Measurements from ENCODE around the gene KLF6. TPM values are rescaled to one million over a fixed set of nuclear protein-coding genes. Genes with fewer than 3 reads are reported as not detected.

Gene KLF6
- total and polyA plus RNA-seq, 9 of the 15 experiments (the other 6 are each of a cell fraction or from before 2014, with no cell fraction given) = 3.2 to 23.9 (median 8.0) TPM

DNA sequence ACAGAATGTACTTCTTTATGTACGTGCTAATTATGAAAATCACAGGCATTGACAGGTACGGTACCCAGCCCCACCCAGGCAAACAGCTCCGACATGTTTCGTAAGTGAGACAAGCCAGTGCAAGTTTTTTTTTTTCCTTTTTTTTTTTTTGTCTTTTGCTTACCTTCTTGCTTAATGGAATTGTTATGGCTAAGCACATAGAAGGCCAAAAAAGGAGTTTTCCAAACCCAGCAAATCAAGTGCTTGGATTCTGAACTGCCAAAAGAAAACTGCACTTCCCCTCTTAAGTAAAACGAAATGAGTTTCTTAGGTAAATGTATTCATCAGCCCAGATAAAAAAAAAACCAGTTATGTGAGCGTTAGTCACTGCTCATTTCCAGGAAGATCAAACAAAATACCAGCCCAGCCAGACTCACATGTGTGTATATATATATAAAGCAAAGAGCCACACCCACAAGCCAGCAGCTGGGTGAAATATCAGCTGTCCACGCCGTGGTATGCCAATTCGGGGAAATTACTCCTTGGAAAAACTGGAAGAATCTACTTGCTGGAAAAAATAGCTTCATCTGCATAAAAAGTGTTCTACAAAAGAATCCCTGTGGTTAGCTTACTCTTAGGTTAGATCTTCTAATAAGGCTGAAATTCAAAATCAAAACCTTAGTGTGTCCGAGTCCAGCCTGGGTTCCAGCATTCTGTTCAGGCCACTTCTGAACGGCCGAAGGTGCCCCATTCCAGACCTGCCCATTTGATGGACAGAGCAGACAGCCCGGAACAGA is 8.0 kb downstream of the KLF6 start (continued):
- no peak for TF ChIP-seq NCOA2 (IDR thresholded peaks at IDR 0.05; ENCODE audit: partially characterized antibody in 2 of 2)
- no peak for TF ChIP-seq FOXJ3 (CRISPR knock-in tag; IDR thresholded peaks at IDR 0.05)
- TF ChIP-seq, protein P1, sequence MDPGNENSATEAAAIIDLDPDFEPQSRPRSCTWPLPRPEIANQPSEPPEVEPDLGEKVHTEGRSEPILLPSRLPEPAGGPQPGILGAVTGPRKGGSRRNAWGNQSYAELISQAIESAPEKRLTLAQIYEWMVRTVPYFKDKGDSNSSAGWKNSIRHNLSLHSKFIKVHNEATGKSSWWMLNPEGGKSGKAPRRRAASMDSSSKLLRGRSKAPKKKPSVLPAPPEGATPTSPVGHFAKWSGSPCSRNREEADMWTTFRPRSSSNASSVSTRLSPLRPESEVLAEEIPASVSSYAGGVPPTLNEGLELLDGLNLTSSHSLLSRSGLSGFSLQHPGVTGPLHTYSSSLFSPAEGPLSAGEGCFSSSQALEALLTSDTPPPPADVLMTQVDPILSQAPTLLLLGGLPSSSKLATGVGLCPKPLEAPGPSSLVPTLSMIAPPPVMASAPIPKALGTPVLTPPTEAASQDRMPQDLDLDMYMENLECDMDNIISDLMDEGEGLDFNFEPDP (CRISPR knock-in tag; IDR thresholded peaks at IDR 0.05) = no peak
- no peak for TF ChIP-seq SNIP1 (IDR thresholded peaks at IDR 0.05; ENCODE audit: low read depth)
- TF ChIP-seq JUN (IDR thresholded peaks at IDR 0.05; ENCODE audit: borderline replicate concordance, low read depth, low read length) = peak; percentile 8; the same call in 1 of the 2 replicates
- TF ChIP-seq JUN (CRISPR knock-in tag; IDR thresholded peaks at IDR 0.05; ENCODE audit: borderline replicate concordance) = no peak
- no peak for TF ChIP-seq ESRRB (CRISPR knock-in tag; IDR thresholded peaks at IDR 0.05; ENCODE audit: borderline replicate concordance)
- no peak for TF ChIP-seq MCM7 (IDR thresholded peaks at IDR 0.05)
- TF ChIP-seq DMBX1 (CRISPR knock-in tag; IDR thresholded peaks at IDR 0.05; ENCODE audit: borderline replicate concordance) = no peak
- no peak for TF ChIP-seq RAD51 (IDR thresholded peaks at IDR 0.05; ENCODE audit: borderline replicate concordance, low read depth)
- TF ChIP-seq FOSL1 (tag; conservative IDR thresholded peaks at IDR 0.05) = peak; percentile 57
- TF ChIP-seq, protein P2, sequence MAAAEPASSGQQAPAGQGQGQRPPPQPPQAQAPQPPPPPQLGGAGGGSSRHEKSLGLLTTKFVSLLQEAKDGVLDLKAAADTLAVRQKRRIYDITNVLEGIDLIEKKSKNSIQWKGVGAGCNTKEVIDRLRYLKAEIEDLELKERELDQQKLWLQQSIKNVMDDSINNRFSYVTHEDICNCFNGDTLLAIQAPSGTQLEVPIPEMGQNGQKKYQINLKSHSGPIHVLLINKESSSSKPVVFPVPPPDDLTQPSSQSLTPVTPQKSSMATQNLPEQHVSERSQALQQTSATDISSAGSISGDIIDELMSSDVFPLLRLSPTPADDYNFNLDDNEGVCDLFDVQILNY (CRISPR knock-in tag; IDR thresholded peaks at IDR 0.05) = no peak
- TF ChIP-seq, protein P3, sequence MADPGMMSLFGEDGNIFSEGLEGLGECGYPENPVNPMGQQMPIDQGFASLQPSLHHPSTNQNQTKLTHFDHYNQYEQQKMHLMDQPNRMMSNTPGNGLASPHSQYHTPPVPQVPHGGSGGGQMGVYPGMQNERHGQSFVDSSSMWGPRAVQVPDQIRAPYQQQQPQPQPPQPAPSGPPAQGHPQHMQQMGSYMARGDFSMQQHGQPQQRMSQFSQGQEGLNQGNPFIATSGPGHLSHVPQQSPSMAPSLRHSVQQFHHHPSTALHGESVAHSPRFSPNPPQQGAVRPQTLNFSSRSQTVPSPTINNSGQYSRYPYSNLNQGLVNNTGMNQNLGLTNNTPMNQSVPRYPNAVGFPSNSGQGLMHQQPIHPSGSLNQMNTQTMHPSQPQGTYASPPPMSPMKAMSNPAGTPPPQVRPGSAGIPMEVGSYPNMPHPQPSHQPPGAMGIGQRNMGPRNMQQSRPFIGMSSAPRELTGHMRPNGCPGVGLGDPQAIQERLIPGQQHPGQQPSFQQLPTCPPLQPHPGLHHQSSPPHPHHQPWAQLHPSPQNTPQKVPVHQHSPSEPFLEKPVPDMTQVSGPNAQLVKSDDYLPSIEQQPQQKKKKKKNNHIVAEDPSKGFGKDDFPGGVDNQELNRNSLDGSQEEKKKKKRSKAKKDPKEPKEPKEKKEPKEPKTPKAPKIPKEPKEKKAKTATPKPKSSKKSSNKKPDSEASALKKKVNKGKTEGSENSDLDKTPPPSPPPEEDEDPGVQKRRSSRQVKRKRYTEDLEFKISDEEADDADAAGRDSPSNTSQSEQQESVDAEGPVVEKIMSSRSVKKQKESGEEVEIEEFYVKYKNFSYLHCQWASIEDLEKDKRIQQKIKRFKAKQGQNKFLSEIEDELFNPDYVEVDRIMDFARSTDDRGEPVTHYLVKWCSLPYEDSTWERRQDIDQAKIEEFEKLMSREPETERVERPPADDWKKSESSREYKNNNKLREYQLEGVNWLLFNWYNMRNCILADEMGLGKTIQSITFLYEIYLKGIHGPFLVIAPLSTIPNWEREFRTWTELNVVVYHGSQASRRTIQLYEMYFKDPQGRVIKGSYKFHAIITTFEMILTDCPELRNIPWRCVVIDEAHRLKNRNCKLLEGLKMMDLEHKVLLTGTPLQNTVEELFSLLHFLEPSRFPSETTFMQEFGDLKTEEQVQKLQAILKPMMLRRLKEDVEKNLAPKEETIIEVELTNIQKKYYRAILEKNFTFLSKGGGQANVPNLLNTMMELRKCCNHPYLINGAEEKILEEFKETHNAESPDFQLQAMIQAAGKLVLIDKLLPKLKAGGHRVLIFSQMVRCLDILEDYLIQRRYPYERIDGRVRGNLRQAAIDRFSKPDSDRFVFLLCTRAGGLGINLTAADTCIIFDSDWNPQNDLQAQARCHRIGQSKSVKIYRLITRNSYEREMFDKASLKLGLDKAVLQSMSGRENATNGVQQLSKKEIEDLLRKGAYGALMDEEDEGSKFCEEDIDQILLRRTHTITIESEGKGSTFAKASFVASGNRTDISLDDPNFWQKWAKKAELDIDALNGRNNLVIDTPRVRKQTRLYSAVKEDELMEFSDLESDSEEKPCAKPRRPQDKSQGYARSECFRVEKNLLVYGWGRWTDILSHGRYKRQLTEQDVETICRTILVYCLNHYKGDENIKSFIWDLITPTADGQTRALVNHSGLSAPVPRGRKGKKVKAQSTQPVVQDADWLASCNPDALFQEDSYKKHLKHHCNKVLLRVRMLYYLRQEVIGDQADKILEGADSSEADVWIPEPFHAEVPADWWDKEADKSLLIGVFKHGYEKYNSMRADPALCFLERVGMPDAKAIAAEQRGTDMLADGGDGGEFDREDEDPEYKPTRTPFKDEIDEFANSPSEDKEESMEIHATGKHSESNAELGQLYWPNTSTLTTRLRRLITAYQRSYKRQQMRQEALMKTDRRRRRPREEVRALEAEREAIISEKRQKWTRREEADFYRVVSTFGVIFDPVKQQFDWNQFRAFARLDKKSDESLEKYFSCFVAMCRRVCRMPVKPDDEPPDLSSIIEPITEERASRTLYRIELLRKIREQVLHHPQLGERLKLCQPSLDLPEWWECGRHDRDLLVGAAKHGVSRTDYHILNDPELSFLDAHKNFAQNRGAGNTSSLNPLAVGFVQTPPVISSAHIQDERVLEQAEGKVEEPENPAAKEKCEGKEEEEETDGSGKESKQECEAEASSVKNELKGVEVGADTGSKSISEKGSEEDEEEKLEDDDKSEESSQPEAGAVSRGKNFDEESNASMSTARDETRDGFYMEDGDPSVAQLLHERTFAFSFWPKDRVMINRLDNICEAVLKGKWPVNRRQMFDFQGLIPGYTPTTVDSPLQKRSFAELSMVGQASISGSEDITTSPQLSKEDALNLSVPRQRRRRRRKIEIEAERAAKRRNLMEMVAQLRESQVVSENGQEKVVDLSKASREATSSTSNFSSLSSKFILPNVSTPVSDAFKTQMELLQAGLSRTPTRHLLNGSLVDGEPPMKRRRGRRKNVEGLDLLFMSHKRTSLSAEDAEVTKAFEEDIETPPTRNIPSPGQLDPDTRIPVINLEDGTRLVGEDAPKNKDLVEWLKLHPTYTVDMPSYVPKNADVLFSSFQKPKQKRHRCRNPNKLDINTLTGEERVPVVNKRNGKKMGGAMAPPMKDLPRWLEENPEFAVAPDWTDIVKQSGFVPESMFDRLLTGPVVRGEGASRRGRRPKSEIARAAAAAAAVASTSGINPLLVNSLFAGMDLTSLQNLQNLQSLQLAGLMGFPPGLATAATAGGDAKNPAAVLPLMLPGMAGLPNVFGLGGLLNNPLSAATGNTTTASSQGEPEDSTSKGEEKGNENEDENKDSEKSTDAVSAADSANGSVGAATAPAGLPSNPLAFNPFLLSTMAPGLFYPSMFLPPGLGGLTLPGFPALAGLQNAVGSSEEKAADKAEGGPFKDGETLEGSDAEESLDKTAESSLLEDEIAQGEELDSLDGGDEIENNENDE (IDR thresholded peaks at IDR 0.05; ENCODE audit: low read depth, low read length) = no peak

Measured in K562 (cell line).